ENCODE data around the gene ACER2. TPM values are rescaled to one million over a fixed set of nuclear protein-coding genes. Genes with fewer than 3 reads are reported as not detected.

The ACER2 gene
- total RNA-seq, 1 donor from 2014 or later: 3.9 TPM

- Histone ChIP-seq H3K27ac (no peak overlapping the region), H3K36me3 (peaks cover 0 to 12% of the 10 kb centered on the region in 2 donors)
- intact Hi-C loops (cut with DNase I): no loop called here
These were observed 15.5 kb downstream of the ACER2 start for GRCh38 chr9:19424176-19424779.

DNA sequence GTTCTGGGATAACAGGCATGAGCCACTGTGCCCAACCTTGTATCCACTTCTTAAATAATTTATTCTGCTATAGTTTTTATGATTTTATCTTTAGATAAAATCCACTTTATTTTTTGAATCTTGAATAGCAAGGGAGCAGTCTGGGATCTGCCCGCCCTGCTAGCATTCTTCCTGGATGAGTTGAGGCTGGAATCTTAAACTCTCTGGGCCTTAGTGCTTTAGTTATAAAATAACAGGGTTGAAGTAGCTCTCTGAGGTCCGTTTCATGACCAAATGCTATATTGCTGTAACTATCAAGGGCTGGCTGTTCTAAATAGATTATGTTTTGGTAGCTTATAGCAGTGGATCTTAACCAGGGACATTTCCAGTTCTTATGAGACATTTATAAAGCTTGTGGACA lies 20.8 kb downstream of the ACER2 start:
- intact Hi-C loops (cut with DNase I): no loop called here
- peaks cover 0 to 12% of the 10 kb centered on the region in 2 donors for H3K36me3 ChIP-seq
- no peak overlapping the region for H3K4me3 ChIP-seq
- H3K27ac ChIP-seq: no peak overlapping the region
- H3K27me3 ChIP-seq: no peaks in the 10 kb centered on the region
- TF ChIP-seq POLR2A (IDR thresholded peaks at IDR 0.05): no peak
- no peak for TF ChIP-seq CTCF (IDR thresholded peaks at IDR 0.05)
- TF ChIP-seq POLR2AphosphoS5 (IDR thresholded peaks at IDR 0.05; ENCODE audit: insufficient read depth in 1 of 2, low read depth in 1 of 2): no peak
- no peak for DNase-seq (ENCODE audit: extremely low spot score in 2 of 2)
- peaks cover 10% of the 10 kb centered on the region for H3K4me1 ChIP-seq
- H3K9me3 ChIP-seq: no peaks in the 10 kb centered on the region

More at GRCh38 chr9:19424176-19424779, 15.5 kb downstream of the ACER2 start:
- TF ChIP-seq CTCF (IDR thresholded peaks at IDR 0.05) (no peak), POLR2A (IDR thresholded peaks at IDR 0.05) (no peak), POLR2AphosphoS5 (IDR thresholded peaks at IDR 0.05; ENCODE audit: insufficient read depth in 1 of 2, low read depth in 1 of 2) (no peak)
- H3K4me1 ChIP-seq: no peaks in the 10 kb centered on the region
- no peaks in the 10 kb centered on the region for H3K9me3 ChIP-seq
- H3K4me3 ChIP-seq: no peak overlapping the region
- no peak for DNase-seq (ENCODE audit: extremely low spot score in 2 of 2)
- H3K27me3 ChIP-seq: no peaks in the 10 kb centered on the region

DNA sequence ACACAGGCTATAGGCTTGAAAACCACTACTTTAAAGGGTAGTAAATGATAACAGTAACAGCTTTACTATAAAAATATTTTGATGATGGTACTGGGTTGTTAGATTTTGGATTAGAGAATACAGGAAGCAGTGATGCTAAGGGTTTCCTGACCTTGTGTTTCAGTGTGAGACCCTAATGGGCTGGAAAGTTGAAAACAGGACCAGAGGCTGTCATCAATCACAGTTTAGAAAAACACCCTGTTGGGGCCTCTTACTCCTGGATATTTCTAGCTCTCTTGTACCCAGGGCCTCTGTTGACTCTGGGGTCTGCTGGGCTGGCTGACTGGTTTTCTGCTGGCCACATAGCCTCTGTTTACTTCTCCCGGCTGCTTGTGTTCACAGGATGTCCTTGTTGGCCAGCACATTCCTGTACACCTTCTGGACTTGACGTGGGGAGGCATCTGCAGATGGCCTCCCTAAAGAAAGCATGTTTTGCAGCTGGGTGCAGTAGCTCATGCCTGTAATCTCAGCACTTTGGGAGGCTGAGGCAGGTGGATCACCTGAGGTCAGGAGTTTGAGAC lies 21.5 kb downstream of the ACER2 start:
- no peak for DNase-seq (ENCODE audit: extremely low spot score in 2 of 2)
- Histone ChIP-seq H3K27ac (no peak overlapping the region), H3K4me1 (peaks cover 10% of the 10 kb centered on the region), H3K27me3 (no peaks in the 10 kb centered on the region), H3K4me3 (no peak overlapping the region), H3K9me3 (no peaks in the 10 kb centered on the region), H3K36me3 (peaks cover 0 to 11% of the 10 kb centered on the region in 2 donors)
- intact Hi-C loops (cut with DNase I): no loop called here
- TF ChIP-seq POLR2AphosphoS5 (IDR thresholded peaks at IDR 0.05; ENCODE audit: insufficient read depth in 1 of 2, low read depth in 1 of 2) (no peak), POLR2A (IDR thresholded peaks at IDR 0.05) (no peak), CTCF (IDR thresholded peaks at IDR 0.05) (no peak)

GRCh38 chr9:19431361-19432171 lies 22.8 kb downstream of the ACER2 start:
- Histone ChIP-seq H3K4me3 (no peak overlapping the region), H3K36me3 (peaks cover 0 to 5% of the 10 kb centered on the region in 2 donors), H3K27ac (no peak overlapping the region), H3K4me1 (peaks cover 10% of the 10 kb centered on the region), H3K27me3 (no peaks in the 10 kb centered on the region), H3K9me3 (no peaks in the 10 kb centered on the region)
- no peak for DNase-seq (ENCODE audit: extremely low spot score in 2 of 2)
- TF ChIP-seq POLR2AphosphoS5 (IDR thresholded peaks at IDR 0.05; ENCODE audit: insufficient read depth in 1 of 2, low read depth in 1 of 2) (peak; percentile 60), POLR2A (IDR thresholded peaks at IDR 0.05) (no peak), CTCF (IDR thresholded peaks at IDR 0.05) (no peak)
- intact Hi-C loops (cut with DNase I): no loop called here
